NCI-H460 (cell line): ENCODE measurements around the gene CDH4. TPM values are rescaled to one million over a fixed set of nuclear protein-coding genes. Genes with fewer than 3 reads are reported as not detected.
"Not testable (repeated sequence)": the region's sequence is repeated elsewhere in the genome, so short reads cannot be mapped to it uniquely, and the experiment has no call there.

ENCODE experiments used
- DNase-seq: peaks from one replicate; pipeline ENCODE4 v3.0.0-alpha.2; 2016; ENCODE audit warnings: low read depth; ENCODE audit errors: extremely low read depth
- total RNA-seq: library from RNA; depleted of rRNA; stranded (reverse); fragments of >200 nt; shearing (Covaris generic); gene quantifications from 2 replicates; pipeline ENCODE4 v1.2.3, GENCODE V29; 2014

CDH4 gene
- total RNA-seq, 1 experiment from 2014 or later: not detected

GRCh38 chr20:61449057-61449609 is 197.1 kb downstream of the CDH4 start:
- no peak for DNase-seq

GRCh38 chr20:61449916-61450315 is 197.9 kb downstream of the CDH4 start:
- no peak for DNase-seq

DNA sequence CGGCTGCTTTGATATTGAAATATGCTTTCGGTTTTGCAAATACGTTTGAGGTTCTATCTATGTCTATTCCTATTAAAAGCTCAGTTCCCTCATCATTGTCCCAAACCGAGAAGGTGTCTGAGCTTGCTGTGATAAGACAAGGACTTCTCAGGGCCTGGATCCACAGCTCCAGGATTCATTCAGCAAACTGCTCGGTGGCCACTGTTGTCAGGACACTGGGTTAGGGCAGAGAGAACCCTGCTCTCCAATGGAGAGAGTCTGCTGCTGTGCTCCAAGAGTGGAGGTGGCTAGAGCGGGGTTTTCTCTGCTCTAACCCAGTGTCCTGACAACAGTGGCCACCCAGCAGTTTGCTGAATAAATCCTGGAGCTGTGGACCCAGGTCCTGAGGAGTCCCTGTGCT is 198.5 kb downstream of the CDH4 start:
- DNase-seq: no peak

- no peak for DNase-seq
These were observed 198.9 kb downstream of the CDH4 start for GRCh38 chr20:61451009-61451408.

DNA sequence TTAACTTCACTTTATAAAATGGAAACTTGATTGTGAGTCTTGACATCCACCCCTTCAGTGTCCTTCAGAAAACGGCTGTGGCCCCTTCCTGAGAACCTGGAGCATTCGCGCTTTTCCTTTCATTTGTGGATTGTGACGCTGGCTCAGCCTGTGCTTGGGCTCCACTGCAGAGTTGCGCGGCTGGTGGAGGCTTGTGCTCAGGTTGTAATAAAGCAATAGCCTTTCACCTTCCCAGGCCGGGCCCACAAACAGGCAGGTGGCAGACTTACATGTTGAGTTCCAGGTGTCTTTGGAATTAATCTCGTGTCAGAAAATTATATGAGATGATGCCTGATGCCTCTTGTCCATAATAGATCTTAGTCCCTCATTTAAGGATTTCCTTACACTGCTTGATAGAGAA is 199.9 kb downstream of the CDH4 start:
- no peak for DNase-seq

DNA sequence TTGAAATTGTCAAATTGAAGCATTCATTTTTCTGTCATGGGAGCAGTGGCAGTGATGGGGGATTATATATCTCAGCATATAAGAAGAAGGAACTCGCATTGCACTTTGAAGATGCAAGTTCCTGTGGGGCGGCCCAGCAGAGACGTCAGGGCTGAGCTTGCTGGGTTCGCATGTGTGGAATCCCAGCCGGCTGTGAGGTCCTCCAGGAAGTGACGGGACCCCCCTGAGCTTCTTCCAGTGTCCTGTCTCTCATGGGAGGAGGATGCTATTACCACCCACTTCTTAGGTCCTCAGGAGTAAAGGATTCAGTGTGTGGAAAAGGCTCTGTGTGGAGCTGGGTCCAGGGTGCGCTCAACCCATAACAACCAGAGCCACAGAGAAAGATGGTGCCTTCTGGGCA is 201.2 kb downstream of the CDH4 start:
- no peak for DNase-seq

- not testable (repeated sequence) for DNase-seq
These were observed 201.6 kb downstream of the CDH4 start for GRCh38 chr20:61453623-61454022.

- DNase-seq: no peak
These were observed 202.0 kb downstream of the CDH4 start for GRCh38 chr20:61454053-61454452.

GRCh38 chr20:61455508-61456215 is 203.6 kb downstream of the CDH4 start:
- DNase-seq: no peak

DNA sequence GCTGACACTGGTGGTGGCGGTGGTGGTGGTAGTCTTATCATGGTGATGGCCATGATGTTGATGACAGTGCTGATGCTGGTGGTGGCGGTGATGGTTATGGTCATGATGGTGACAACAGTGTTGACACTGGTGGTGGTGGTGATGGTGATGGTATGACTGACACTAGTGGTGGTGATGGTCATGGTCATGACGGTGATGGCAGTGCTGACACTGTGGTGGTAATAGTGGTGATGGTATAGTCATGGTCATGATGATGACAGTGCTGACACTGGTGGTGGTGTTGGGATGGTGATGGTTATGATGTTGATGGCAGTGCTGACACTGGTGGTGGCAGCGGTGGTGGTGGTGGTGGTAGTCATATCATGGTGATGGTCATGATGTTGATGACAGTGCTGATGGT is 205.7 kb downstream of the CDH4 start:
- no peak for DNase-seq

GRCh38 chr20:61458146-61458746 is 206.2 kb downstream of the CDH4 start:
- no peak for DNase-seq

DNA sequence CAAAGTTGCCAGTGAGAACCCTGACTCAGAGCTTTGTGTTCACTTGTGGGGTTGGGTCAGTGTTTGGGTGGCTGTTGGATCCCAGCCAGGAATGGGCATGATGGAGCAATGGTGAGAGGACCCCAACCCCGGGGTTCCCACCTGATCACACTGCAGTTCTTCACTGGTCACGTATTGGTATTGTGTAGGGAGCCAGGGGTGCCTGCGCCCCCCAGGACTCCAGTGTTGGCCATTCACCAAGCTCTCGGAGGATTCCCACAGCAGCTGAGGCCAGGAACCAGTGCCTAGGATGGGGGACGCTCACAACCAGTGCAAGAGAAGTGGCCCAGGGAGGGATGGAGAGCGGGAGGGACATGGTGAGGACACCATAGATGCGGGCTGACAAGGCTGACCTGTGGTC is 207.2 kb downstream of the CDH4 start:
- DNase-seq: no peak

DNA sequence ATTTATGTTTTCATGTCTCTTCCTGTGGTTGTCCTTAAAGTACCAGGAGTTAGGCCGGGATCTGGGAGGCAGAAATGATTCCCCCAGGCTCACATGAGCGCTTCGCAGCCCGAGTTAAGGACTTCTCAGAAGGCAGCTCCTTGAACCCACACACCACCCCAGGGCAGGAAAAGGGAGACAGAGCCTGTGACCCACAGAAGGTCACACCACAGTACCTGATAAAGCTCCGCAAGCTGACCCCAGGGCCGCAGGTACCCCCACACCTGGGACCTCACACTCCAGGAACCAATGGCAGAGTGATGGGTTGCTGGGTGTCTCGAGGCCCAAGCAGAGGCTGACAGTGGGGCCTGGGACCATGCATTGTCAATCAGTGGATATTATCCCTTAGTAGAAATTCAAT is 207.6 kb downstream of the CDH4 start:
- no peak for DNase-seq

DNA sequence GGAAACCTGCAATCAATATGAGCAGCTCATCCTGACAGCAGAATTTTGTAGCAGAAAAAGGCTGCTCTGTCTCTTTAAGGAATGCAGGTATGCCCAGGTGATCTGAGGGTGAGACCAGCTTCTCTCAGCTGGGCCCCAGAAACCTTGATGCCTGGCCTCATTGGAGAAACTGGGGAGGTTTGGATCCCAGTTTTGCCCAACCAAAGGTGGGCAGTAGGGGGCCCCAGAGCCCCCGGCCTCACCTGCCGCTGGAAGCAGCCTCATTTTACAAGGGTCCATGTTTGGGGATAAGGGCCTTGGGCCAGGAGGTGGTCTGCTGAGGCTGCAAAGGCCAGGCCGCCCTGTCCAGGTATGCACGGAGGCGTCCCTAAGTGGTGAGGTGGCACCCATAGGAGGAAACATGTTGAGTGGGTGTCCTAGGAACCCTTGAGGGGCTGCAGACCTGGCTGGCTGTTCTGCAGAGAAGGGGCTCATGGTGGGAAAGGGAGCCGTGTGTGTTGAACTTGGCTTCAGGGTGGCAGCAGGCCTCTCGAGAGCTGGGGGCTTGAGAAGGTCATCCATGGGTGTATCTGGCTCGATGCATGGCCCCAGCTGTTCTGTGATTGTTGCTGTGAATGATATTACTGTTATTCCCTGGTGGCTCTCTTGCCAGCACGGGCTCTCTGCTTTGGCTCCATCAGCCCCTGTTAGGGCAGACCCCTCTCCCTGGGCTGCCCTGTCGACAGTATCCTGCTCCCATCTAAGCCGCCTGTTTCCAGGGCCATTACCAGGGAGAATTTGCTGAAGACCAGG is 208.4 kb downstream of the CDH4 start:
- DNase-seq: no peak

GRCh38 chr20:61461461-61461860 is 209.4 kb downstream of the CDH4 start:
- DNase-seq: no peak

DNA sequence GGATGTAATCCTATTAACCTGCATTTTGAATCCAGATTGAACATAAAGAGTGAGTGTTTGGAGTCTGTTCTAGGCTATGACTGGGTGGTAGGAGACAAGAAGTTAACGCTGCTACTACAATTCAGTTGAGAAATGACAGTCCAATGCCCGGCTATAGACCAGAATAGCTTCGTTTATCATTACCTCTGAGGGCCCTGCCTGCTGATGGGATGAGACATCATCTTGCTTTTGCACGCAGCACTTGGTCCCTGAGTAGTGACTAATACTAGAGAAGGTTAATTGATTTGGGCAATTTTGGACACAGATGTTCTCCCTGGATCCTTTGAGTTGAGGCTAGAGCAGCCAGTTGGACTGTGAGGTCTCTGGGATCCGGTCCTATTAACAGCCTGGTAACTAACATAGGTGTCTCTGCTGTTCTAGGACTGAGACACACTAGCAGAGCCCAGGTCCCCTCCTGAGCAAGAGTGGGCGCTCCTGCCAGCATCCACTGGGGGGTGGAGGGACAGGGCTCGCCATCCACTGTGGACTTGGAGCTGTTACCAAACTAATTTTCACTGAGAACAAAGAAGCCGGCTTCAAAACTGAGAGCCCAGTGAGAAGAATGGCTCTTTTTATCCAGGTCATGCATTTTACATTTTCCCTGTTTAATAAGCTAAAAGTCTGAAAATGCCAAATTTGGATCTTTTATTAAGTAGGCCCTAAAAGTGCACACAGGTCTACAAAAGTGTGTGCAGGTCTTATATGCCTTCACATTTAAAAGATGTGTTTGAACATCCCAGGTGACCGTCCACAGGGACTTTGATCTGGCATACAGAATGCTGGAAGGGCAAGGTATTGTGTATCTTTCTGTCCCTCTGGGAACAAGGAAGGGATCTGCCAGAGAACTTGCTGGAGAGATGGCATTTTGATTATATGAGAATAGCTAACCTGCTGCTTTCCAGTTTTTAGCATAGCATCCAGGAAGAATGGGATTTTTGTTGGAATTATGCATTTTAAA is 212.5 kb downstream of the CDH4 start:
- DNase-seq: no peak

- no peak for DNase-seq
These were observed 223.7 kb downstream of the CDH4 start for GRCh38 chr20:61475729-61476128.

DNA sequence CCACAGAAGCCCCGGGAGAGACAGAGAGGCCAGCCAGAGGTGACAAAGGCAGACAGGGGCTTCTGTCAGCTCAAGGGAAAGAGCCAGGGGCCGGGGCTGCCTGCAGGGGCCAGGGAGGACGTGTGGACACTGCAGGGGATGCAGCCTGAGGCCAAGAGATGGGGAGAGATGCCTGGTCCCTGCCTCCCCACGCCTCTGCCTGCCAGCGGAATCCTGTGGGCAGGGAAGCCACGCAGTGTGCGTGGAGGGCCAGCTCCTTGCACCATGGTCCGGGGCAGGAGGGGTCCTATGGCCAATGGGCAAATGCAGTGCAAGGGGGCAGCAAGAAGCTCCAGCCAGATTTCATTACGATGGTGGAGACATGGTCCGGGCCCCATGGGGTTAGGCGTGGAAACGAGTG is 224.9 kb downstream of the CDH4 start:
- no peak for DNase-seq

DNA sequence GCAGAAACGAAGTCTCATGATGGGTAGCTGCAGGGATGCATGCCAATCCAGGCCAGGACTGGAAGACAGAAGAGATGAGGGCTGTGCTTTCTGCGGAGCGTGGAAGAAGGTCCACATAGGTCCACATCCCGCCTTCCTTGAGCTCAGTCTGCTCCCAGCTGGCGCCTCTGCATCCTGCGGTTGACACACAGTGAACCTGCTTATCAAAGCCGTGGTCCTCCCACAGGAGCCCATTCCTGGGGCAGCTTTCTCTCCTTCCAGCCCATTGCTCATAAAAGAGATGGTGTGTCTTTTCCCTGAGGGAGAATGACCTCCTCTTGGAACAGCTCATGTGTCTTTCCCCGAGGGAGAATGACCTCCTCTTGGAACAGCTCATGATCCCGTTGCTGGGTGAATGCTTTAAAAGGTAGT is 225.4 kb downstream of the CDH4 start:
- no peak for DNase-seq

DNA sequence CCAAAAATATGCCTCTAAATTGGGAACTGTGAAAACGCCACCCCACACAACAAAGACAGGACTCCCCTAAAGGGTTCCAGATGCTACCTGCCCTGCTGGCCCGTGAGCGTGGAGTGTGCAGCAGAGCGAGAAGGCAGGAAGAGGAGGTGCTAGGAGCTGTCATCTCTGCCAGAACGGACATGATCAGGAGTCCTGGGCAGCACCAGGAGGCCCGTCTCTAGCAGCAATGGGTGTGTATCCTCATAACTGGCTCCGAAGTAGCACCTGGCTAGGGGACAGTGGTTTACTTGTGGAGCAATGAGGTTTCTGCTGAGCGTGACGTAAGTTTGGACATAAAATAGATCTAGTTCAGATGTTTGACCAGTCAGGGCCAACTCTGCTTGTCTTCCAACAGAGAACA is 226.0 kb downstream of the CDH4 start:
- DNase-seq: no peak
